ENCODE data around the gene EME1. TPM values are rescaled to one million over a fixed set of nuclear protein-coding genes. Genes with fewer than 3 reads are reported as not detected.

Gene EME1
- total and polyA plus RNA-seq, 2 of the 8 experiments (the other 6 are each of a cell fraction or from before 2014, with no cell fraction given): 13.9 to 16.3 TPM

DNA sequence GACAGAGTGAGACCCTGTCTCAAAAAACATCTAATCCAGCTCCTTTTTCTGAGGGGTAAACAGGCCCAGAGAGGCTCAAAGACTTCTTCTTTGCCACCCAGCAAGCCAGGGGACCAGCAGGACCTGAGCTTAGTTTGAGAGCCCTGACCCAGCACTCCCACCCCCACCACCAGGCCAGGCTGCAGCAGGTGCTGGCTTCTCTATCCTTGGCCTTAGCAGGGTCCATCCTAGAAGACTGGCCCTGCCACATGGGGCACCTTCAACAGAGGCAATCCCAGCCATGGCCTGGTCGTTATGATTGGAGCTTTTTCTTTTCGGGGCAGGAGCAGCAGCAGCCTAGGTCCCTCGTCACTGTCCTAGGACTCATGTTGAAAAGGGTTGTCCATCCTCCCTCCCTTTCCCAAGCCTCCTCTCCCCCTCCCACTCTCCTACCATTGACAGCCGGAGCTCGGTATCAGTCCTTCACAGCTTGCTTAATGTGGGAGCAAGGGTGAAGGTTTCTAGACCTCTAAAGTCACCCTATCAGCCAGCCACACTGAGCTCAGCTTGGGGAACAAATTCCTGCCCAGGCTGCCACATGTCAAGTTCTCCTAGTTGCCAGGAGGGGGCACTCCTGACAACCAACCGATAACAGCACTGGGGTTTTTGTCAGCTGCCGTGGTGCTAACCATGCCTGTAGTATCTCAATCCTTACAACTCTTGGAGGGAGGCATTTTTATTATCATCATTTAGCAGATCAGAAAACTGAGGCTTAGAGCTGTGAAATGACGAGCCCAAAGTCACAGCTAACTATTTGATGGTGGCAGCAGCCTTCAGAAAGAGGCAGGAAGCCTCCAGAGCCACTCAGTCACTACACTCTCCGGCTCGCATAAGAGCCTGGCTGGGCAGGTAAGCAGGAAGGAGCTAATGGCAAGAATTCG, 11.2 kb upstream of the EME1 start (continued):
- TF ChIP-seq, protein P1, sequence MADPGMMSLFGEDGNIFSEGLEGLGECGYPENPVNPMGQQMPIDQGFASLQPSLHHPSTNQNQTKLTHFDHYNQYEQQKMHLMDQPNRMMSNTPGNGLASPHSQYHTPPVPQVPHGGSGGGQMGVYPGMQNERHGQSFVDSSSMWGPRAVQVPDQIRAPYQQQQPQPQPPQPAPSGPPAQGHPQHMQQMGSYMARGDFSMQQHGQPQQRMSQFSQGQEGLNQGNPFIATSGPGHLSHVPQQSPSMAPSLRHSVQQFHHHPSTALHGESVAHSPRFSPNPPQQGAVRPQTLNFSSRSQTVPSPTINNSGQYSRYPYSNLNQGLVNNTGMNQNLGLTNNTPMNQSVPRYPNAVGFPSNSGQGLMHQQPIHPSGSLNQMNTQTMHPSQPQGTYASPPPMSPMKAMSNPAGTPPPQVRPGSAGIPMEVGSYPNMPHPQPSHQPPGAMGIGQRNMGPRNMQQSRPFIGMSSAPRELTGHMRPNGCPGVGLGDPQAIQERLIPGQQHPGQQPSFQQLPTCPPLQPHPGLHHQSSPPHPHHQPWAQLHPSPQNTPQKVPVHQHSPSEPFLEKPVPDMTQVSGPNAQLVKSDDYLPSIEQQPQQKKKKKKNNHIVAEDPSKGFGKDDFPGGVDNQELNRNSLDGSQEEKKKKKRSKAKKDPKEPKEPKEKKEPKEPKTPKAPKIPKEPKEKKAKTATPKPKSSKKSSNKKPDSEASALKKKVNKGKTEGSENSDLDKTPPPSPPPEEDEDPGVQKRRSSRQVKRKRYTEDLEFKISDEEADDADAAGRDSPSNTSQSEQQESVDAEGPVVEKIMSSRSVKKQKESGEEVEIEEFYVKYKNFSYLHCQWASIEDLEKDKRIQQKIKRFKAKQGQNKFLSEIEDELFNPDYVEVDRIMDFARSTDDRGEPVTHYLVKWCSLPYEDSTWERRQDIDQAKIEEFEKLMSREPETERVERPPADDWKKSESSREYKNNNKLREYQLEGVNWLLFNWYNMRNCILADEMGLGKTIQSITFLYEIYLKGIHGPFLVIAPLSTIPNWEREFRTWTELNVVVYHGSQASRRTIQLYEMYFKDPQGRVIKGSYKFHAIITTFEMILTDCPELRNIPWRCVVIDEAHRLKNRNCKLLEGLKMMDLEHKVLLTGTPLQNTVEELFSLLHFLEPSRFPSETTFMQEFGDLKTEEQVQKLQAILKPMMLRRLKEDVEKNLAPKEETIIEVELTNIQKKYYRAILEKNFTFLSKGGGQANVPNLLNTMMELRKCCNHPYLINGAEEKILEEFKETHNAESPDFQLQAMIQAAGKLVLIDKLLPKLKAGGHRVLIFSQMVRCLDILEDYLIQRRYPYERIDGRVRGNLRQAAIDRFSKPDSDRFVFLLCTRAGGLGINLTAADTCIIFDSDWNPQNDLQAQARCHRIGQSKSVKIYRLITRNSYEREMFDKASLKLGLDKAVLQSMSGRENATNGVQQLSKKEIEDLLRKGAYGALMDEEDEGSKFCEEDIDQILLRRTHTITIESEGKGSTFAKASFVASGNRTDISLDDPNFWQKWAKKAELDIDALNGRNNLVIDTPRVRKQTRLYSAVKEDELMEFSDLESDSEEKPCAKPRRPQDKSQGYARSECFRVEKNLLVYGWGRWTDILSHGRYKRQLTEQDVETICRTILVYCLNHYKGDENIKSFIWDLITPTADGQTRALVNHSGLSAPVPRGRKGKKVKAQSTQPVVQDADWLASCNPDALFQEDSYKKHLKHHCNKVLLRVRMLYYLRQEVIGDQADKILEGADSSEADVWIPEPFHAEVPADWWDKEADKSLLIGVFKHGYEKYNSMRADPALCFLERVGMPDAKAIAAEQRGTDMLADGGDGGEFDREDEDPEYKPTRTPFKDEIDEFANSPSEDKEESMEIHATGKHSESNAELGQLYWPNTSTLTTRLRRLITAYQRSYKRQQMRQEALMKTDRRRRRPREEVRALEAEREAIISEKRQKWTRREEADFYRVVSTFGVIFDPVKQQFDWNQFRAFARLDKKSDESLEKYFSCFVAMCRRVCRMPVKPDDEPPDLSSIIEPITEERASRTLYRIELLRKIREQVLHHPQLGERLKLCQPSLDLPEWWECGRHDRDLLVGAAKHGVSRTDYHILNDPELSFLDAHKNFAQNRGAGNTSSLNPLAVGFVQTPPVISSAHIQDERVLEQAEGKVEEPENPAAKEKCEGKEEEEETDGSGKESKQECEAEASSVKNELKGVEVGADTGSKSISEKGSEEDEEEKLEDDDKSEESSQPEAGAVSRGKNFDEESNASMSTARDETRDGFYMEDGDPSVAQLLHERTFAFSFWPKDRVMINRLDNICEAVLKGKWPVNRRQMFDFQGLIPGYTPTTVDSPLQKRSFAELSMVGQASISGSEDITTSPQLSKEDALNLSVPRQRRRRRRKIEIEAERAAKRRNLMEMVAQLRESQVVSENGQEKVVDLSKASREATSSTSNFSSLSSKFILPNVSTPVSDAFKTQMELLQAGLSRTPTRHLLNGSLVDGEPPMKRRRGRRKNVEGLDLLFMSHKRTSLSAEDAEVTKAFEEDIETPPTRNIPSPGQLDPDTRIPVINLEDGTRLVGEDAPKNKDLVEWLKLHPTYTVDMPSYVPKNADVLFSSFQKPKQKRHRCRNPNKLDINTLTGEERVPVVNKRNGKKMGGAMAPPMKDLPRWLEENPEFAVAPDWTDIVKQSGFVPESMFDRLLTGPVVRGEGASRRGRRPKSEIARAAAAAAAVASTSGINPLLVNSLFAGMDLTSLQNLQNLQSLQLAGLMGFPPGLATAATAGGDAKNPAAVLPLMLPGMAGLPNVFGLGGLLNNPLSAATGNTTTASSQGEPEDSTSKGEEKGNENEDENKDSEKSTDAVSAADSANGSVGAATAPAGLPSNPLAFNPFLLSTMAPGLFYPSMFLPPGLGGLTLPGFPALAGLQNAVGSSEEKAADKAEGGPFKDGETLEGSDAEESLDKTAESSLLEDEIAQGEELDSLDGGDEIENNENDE (IDR thresholded peaks at IDR 0.05; ENCODE audit: insufficient replicate concordance, low read length): no peak
- TF ChIP-seq CBX5 (IDR thresholded peaks at IDR 0.05; ENCODE audit: low read depth, low read length) (no peak), SIRT6 (IDR thresholded peaks at IDR 0.05; ENCODE audit: low read length) (no peak), POLR2AphosphoS5 (IDR thresholded peaks at IDR 0.05; ENCODE audit: low read depth, low read length) (0 out of 2 replicates have a peak, but pooled peaks have one; percentile 18), CREB1 (IDR thresholded peaks at IDR 0.05) (0 out of 2 replicates have a peak, but pooled peaks have one; percentile 23), KDM4A (IDR thresholded peaks at IDR 0.05; ENCODE audit: low read depth, low read length, severe bottlenecking) (no peak), SP2 (IDR thresholded peaks at IDR 0.05; ENCODE audit: low read length) (no peak)
- TF ChIP-seq, protein P2, sequence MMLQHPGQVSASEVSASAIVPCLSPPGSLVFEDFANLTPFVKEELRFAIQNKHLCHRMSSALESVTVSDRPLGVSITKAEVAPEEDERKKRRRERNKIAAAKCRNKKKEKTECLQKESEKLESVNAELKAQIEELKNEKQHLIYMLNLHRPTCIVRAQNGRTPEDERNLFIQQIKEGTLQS (IDR thresholded peaks at IDR 0.05; ENCODE audit: insufficient read depth, low read depth, low read length): no peak
- TF ChIP-seq, protein P3, sequence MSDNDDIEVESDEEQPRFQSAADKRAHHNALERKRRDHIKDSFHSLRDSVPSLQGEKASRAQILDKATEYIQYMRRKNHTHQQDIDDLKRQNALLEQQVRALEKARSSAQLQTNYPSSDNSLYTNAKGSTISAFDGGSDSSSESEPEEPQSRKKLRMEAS (IDR thresholded peaks at IDR 0.05): peak; percentile 63; the same call in 1 of the 2 replicates

All from H1 (cell line).